IMR-90 (cell line): ENCODE results near the gene GPR32. TPM values are rescaled to one million over a fixed set of nuclear protein-coding genes. Genes with fewer than 3 reads are reported as not detected.

Experiments used
- ATAC-seq: fragments of 200-7000 bp; cut with Tn5 transposase; 2 replicates; pipeline ENCODE4 v1.9.1; 2020; ENCODE audit warnings: low read depth, mild to moderate bottlenecking, moderate library complexity
- BruUV-seq: library from RNA; stranded (reverse); fragments of 400-500 nt; replicated peaks from 2 replicates; lab custom pipeline; 2021; lab: Mats Ljungman, UMichigan
- CTCF ChIA-PET: fragments of 300-600 bp; formaldehyde crosslinking; extraction: SDS; loops from one replicate; lab custom pipeline; 2021; ENCODE audit warnings: antibody characterized with exemption; lab: Yijun Ruan, JAX
- POLR2A ChIA-PET: fragments of 300-600 bp; sonication (Branson Sonifier 250); formaldehyde crosslinking; loops from one replicate; lab custom pipeline; 2022; ENCODE audit warnings: antibody characterized with exemption; ENCODE audit not compliant: unreplicated experiment; lab: Charles Lee
- DNase-seq: peaks from one replicate; pipeline ENCODE4 v3.0.0; 2013
- H2AFZ ChIP-seq: replicated peaks from 2 replicates; pipeline ENCODE3; 2013; ENCODE audit warnings: low read length, mild to moderate bottlenecking; ENCODE audit not compliant: poor library complexity
- H2AK5ac ChIP-seq: 2 replicates; pipeline ENCODE4 v1.6.1; 2013; ENCODE audit warnings: low read depth, low read length, inconsistent platforms
- H2AK9ac ChIP-seq: replicated peaks from 2 replicates; pipeline ENCODE3; 2013; ENCODE audit warnings: mild to moderate bottlenecking, low read depth, low read length, moderate library complexity; ENCODE audit not compliant: poor library complexity
- H2BK120ac ChIP-seq: 2 replicates; pipeline ENCODE4 v1.6.1; 2013; ENCODE audit warnings: low read depth, low read length, inconsistent platforms
- H2BK15ac ChIP-seq: 3 replicates; pipeline ENCODE4 v1.6.1; 2013; ENCODE audit warnings: low read depth, low read length, inconsistent platforms
- H2BK20ac ChIP-seq: 2 replicates; pipeline ENCODE4 v1.6.1; 2013; ENCODE audit warnings: low read depth, mild to moderate bottlenecking, inconsistent platforms, low read length, moderate library complexity
- H2BK5ac ChIP-seq: 2 replicates; pipeline ENCODE4 v1.6.1; 2013; ENCODE audit warnings: mild to moderate bottlenecking, low read depth, low read length, inconsistent platforms; ENCODE audit not compliant: poor library complexity, severe bottlenecking
- H3K14ac ChIP-seq: replicated peaks from 2 replicates; pipeline ENCODE4 v1.6.1; 2013; ENCODE audit warnings: low read depth, low read length, inconsistent platforms
- H3K18ac ChIP-seq: 2 replicates; pipeline ENCODE4 v1.6.1; 2013; ENCODE audit warnings: low read depth, low read length, control low read depth
- H3K23ac ChIP-seq: 2 replicates; pipeline ENCODE4 v1.6.1; 2013; ENCODE audit warnings: low read depth, low read length, inconsistent platforms
- H3K27ac ChIP-seq: 2 replicates; pipeline ENCODE4 v1.5.1; 2013; ENCODE audit warnings: mild to moderate bottlenecking, control low read depth, low read length; ENCODE audit not compliant: insufficient read depth
- H3K27me3 ChIP-seq: 2 replicates; pipeline ENCODE4 v1.6.1; 2013; ENCODE audit warnings: low read length; ENCODE audit not compliant: control insufficient read depth, insufficient read depth
- H3K36me3 ChIP-seq: 2 replicates; pipeline ENCODE4 v1.6.1; 2013; ENCODE audit warnings: low read length, mixed read lengths; ENCODE audit not compliant: control insufficient read depth, insufficient read depth
- H3K4ac ChIP-seq: 2 replicates; pipeline ENCODE4 v1.6.1; 2013; ENCODE audit warnings: low read depth, low read length, inconsistent platforms
- H3K4me1 ChIP-seq: 2 replicates; pipeline ENCODE4 v1.6.1; 2013; ENCODE audit warnings: low read length, mixed read lengths; ENCODE audit not compliant: control insufficient read depth, insufficient read depth
- H3K4me2 ChIP-seq: 2 replicates; pipeline ENCODE4 v1.6.1; 2013; ENCODE audit warnings: low read depth, mild to moderate bottlenecking, control low read depth, low read length, moderate library complexity
- H3K4me3 ChIP-seq: 2 replicates; pipeline ENCODE4 v1.5.1; 2013; ENCODE audit warnings: low read depth, mild to moderate bottlenecking, control low read depth, low read length, moderate library complexity; ENCODE audit not compliant: insufficient read depth
- H3K56ac ChIP-seq: 2 replicates; pipeline ENCODE4 v1.6.1; 2013; ENCODE audit warnings: low read length, inconsistent platforms; ENCODE audit not compliant: insufficient read depth; ENCODE audit errors: extremely low read depth
- H3K79me1 ChIP-seq, 2 experiments: 2 replicates each; pipeline ENCODE4 v1.6.1; 2013; ENCODE audit warnings: low read length in 2 of 2, inconsistent platforms in 1 of 2, low read depth in 1 of 2
- H3K9ac ChIP-seq: 2 replicates; pipeline ENCODE4 v1.6.1; 2013; ENCODE audit warnings: low read depth, low read length, control low read depth
- H3K9me1 ChIP-seq: 2 replicates; pipeline ENCODE4 v1.6.1; 2013; ENCODE audit warnings: low read length, inconsistent platforms; ENCODE audit not compliant: insufficient read depth
- H3K9me3 ChIP-seq: 2 replicates; pipeline ENCODE4 v1.6.1; 2013; ENCODE audit warnings: low read length; ENCODE audit not compliant: control insufficient read depth, insufficient read depth
- H4K20me1 ChIP-seq: 2 replicates; pipeline ENCODE4 v1.6.1; 2013; ENCODE audit warnings: low read length, inconsistent platforms; ENCODE audit not compliant: insufficient read depth
- H4K5ac ChIP-seq: 2 replicates; pipeline ENCODE4 v1.6.1; 2013; ENCODE audit warnings: mild to moderate bottlenecking, low read depth, low read length, control low read depth
- H4K8ac ChIP-seq, 2 experiments: 2 replicates each; pipeline ENCODE4 v1.6.1; 2013; ENCODE audit warnings: low read depth in 2 of 2, low read length in 2 of 2, control low read depth in 1 of 2, inconsistent platforms in 1 of 2
- H4K91ac ChIP-seq: 2 replicates; pipeline ENCODE4 v1.6.1; 2013; ENCODE audit warnings: low read depth, low read length, inconsistent platforms; ENCODE audit not compliant: insufficient read depth
- BHLHE40 ChIP-seq: fragments of 150-350 bp; IDR thresholded peaks from 2 replicates; pipeline ENCODE4 v1.6.1; 2016; ENCODE audit warnings: mild to moderate bottlenecking, low read depth, low read length
- CEBPB ChIP-seq: IDR thresholded peaks from 2 replicates; pipeline ENCODE4 v1.6.1; 2012; ENCODE audit warnings: low read depth, low read length, improper control_type of control experiment
- CHD1 ChIP-seq: IDR thresholded peaks from 2 replicates; pipeline ENCODE4 v1.6.1; 2012; ENCODE audit warnings: low read depth, low read length, improper control_type of control experiment
- CTCF ChIP-seq: conservative IDR thresholded peaks from 2 replicates; pipeline ENCODE4 v1.5.1; 2012; ENCODE audit warnings: mild to moderate bottlenecking, low read depth, low read length, improper control_type of control experiment
- ELK1 ChIP-seq: fragments of 150-350 bp; IDR thresholded peaks from 2 replicates; pipeline ENCODE4 v1.6.1; 2016; ENCODE audit warnings: low read depth, mild to moderate bottlenecking, low read length, moderate library complexity, borderline replicate concordance
- FOS ChIP-seq: fragments of 150-350 bp; IDR thresholded peaks from 2 replicates; pipeline ENCODE4 v1.6.1; 2016; ENCODE audit warnings: low read depth, low read length
- MAFK ChIP-seq: IDR thresholded peaks from 2 replicates; pipeline ENCODE4 v1.6.1; 2012; ENCODE audit warnings: low read depth, low read length, improper control_type of control experiment
- MAZ ChIP-seq: IDR thresholded peaks from 2 replicates; pipeline ENCODE4 v1.6.1; 2012; ENCODE audit warnings: low read depth, mild to moderate bottlenecking, low read length, improper control_type of control experiment, moderate library complexity, borderline replicate concordance
- MXI1 ChIP-seq: IDR thresholded peaks from 2 replicates; pipeline ENCODE4 v1.6.1; 2012; ENCODE audit warnings: low read depth, mild to moderate bottlenecking, low read length, moderate library complexity, borderline replicate concordance
- NFE2L2 ChIP-seq: fragments of 150-350 bp; IDR thresholded peaks from 2 replicates; pipeline ENCODE4 v1.6.1; 2016; ENCODE audit warnings: low read depth, mild to moderate bottlenecking, low read length
- POLR2A ChIP-seq: IDR thresholded peaks from 2 replicates; pipeline ENCODE4 v1.6.1; 2012; ENCODE audit warnings: mild to moderate bottlenecking, low read depth, low read length
- RAD21 ChIP-seq: IDR thresholded peaks from 2 replicates; pipeline ENCODE4 v1.6.1; 2012; ENCODE audit warnings: low read length, improper control_type of control experiment
- RCOR1 ChIP-seq: IDR thresholded peaks from 2 replicates; pipeline ENCODE4 v1.6.1; 2012; ENCODE audit warnings: mild to moderate bottlenecking, low read length, improper control_type of control experiment; ENCODE audit not compliant: insufficient replicate concordance
- RFX5 ChIP-seq: IDR thresholded peaks from 2 replicates; pipeline ENCODE4 v1.8.0; 2012; ENCODE audit warnings: low read depth, mild to moderate bottlenecking, low read length, moderate library complexity
- SMC3 ChIP-seq: fragments of 150-350 bp; IDR thresholded peaks from 2 replicates; pipeline ENCODE4 v1.6.1; 2016; ENCODE audit warnings: low read depth, mild to moderate bottlenecking, antibody characterized with exemption, low read length, moderate library complexity
- USF2 ChIP-seq: fragments of 150-350 bp; IDR thresholded peaks from 2 replicates; pipeline ENCODE4 v1.6.1; 2017; ENCODE audit warnings: mild to moderate bottlenecking, antibody characterized with exemption, low read length, low read depth
- WGBS, 2 experiments: methylation state at CpG; one replicate each; pipeline versions ENCODE4 v1.1.5 to v1.1.7; 2013; ENCODE audit warnings: missing lambda C conversion rate in 2 of 2; ENCODE audit not compliant: insufficient read length in 1 of 2; ENCODE audit errors: extremely low coverage in 2 of 2; 5-methylcytosine and 5-hydroxymethylcytosine counted together
- dilution Hi-C: fragments of 300-500 bp; cut with HindIII; formaldehyde crosslinking; loops from one replicate; pipeline ENCODE4 v1.14.3; 2018; ENCODE audit warnings: low sequenced_read_pairs; ENCODE audit not compliant: unreplicated experiment
- in situ Hi-C: fragments of 300-500 bp; cut with MboI; formaldehyde crosslinking; loops from 3 replicates; pipeline ENCODE4 v1.14.3; 2019; ENCODE audit warnings: low sequenced_read_pairs, inconsistent platforms, mixed read lengths
- intact Hi-C: fragments of 100-400 bp; cut with micrococcal nuclease; formaldehyde crosslinking; loops from 2 replicates; pipeline ENCODE4 v1.10.0; 2022
- polyA plus RNA-seq, 3 experiments: library from polyadenylated mRNA; depleted of rRNA; stranded (reverse); fragments of >200 nt; gene quantifications; 2 replicates each; pipeline ENCODE4 v1.2.3, GENCODE V29; 2012; ENCODE audit warnings: low replicate concordance in 1 of 3
- total RNA-seq: library from RNA; depleted of rRNA; stranded (reverse); fragments of >200 nt; gene quantifications from 2 replicates; pipeline ENCODE4 v1.2.3, GENCODE V29; 2012

The GPR32 gene
- total and polyA plus RNA-seq, 2 of the 4 experiments (the other 2 are of a cell fraction): not detected

- H3K36me3 ChIP-seq: no peaks in the 10 kb centered on the region
- DNase-seq (no peak), ATAC-seq (no peak)
- no peak overlapping the region for H3K56ac ChIP-seq
- no peak overlapping the region for H2BK120ac ChIP-seq
- H2AK9ac ChIP-seq: no peak overlapping the region
- dilution Hi-C loops: no loop called here
- TF ChIP-seq BHLHE40: no peak
- no peak for TF ChIP-seq CTCF
- TF ChIP-seq RFX5: no peak
- no peak for TF ChIP-seq FOS
- no peak for TF ChIP-seq RAD21
- TF ChIP-seq SMC3: no peak
- no peak for TF ChIP-seq USF2
- no peak for TF ChIP-seq NFE2L2
- TF ChIP-seq CEBPB: no peak
- no peak for TF ChIP-seq MXI1
- TF ChIP-seq MAFK: no peak
- no peak for TF ChIP-seq RCOR1
- no peak for TF ChIP-seq POLR2A
- TF ChIP-seq CHD1: no peak
- no peak for TF ChIP-seq ELK1
- TF ChIP-seq MAZ: no peak
- H3K27ac ChIP-seq: no peak overlapping the region
- no peak overlapping the region for H3K14ac ChIP-seq
- H3K4me3 ChIP-seq: no peak overlapping the region
- POLR2A ChIA-PET: no interaction called here
- no peak overlapping the region for H3K4me2 ChIP-seq
- in situ Hi-C loops: loop anchor here (5.0 kb wide), 1 partner anchor 69 kb away; no protein-coding TSS in a partner anchor
- no peak overlapping the region for H4K5ac ChIP-seq
- no peak overlapping the region for H2BK15ac ChIP-seq
- no peaks in the 10 kb centered on the region for H3K79me1 ChIP-seq
- H2BK5ac ChIP-seq: no peak overlapping the region
- H3K4ac ChIP-seq: no peak overlapping the region
- no peak overlapping the region for H4K8ac ChIP-seq
- no peaks in the 10 kb centered on the region for H4K20me1 ChIP-seq
- no TSS peak for BruUV-seq
- CTCF ChIA-PET: no interaction called here
- H2BK20ac ChIP-seq: no peak overlapping the region
- no peaks in the 10 kb centered on the region for H3K4me1 ChIP-seq
- no peak overlapping the region for H3K18ac ChIP-seq
- no CpG with 5 or more reads among the region's 5 CpGs for WGBS, 2 experiments
- H3K27me3 ChIP-seq: peaks cover 32% of the 10 kb centered on the region
- H3K9ac ChIP-seq: no peak overlapping the region
- H2AFZ ChIP-seq: no peak overlapping the region
- no peak overlapping the region for H3K23ac ChIP-seq
- no peak overlapping the region for H2AK5ac ChIP-seq
- H3K9me3 ChIP-seq: no peaks in the 10 kb centered on the region
- H3K9me1 ChIP-seq: no peaks in the 10 kb centered on the region
- no peak overlapping the region for H4K91ac ChIP-seq
- intact Hi-C loops: no loop called here
These were observed 5.9 kb downstream of the GPR32 start for GRCh38 chr19:50776131-50776530.
